ENCODE measurements around the gene KCNE4. TPM values are rescaled to one million over a fixed set of nuclear protein-coding genes. Genes with fewer than 3 reads are reported as not detected.
A peak's percentile ranks its signal among the peaks of the same experiment; 100 is the strongest.

The KCNE4 gene
- total RNA-seq, 1 donor from 2014 or later = 0.27 TPM

DNA sequence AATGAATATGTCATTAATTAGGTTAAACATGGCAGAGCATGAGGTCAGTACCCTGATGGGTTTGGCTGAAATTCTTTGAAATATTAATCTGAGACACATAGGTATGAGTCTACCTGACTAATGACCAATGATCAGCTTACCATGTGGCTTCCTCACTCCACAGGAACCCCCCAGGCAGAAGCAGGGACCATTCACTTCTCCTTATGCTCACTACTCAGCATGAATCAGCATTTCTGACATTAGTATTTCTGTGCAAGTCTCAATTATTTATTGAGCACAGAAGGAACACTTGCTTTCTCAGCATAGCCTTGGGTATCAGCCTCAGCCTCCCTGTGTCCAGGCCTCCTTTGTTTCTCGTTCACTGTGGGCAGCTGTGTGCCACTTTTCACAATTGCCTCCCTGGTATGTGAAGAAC lies 9.3 kb upstream of the KCNE4 start:
- Histone ChIP-seq H3K27me3 (ENCODE audit: insufficient read depth, low read length) (no peaks in the 10 kb centered on the region), H4K20me1 (ENCODE audit: insufficient read depth, low read length) (no peaks in the 10 kb centered on the region), H3K9me3 (ENCODE audit: insufficient read depth, low read depth, low read length) (no peaks in the 10 kb centered on the region), H3K4me3 (ENCODE audit: insufficient read depth, low read depth, low read length) (no peak overlapping the region), H3K9ac (ENCODE audit: low read length) (peak overlapping the region; percentile 9), H3K27ac (ENCODE audit: low read depth, low read length) (peak overlapping the region; percentile 65), H3K79me2 (ENCODE audit: insufficient read depth, low read length) (no peaks in the 10 kb centered on the region), H3K36me3 (ENCODE audit: insufficient read depth, low read length) (no peaks in the 10 kb centered on the region), H3K4me2 (ENCODE audit: low read length) (peak overlapping the region; percentile 10), H3K4me1 (ENCODE audit: insufficient read depth, low read length) (peaks cover 28% of the 10 kb centered on the region), H2AFZ (ENCODE audit: low read depth, low read length) (peak overlapping the region; percentile 8)
- H3K27ac Mint-ChIP-seq (ENCODE audit: unreplicated experiment) = peak overlapping the region; percentile 96
- H3K36me3 Mint-ChIP-seq (ENCODE audit: low read depth, unreplicated experiment) = peaks cover 2% of the 10 kb centered on the region
- H3K4me1 Mint-ChIP-seq (ENCODE audit: low read depth, unreplicated experiment) = peaks cover 53% of the 10 kb centered on the region
- FAIRE-seq = no peak
- no peak overlapping the region for H3K4me3 Mint-ChIP-seq (ENCODE audit: unreplicated experiment)
- peaks cover 2% of the 10 kb centered on the region for H3K9me3 Mint-ChIP-seq (ENCODE audit: unreplicated experiment)
- no peaks in the 10 kb centered on the region for H3K27me3 Mint-ChIP-seq (ENCODE audit: low read depth, unreplicated experiment)
- no peak for TF ChIP-seq EZH2 (IDR thresholded peaks at IDR 0.05; ENCODE audit: insufficient read depth, low read length)
- no peak for TF ChIP-seq CTCF (IDR thresholded peaks at IDR 0.05; ENCODE audit: insufficient read depth, low read depth, low read length)
- DNase-seq (ENCODE audit: low read depth) = peak; percentile 49

GRCh38 chr2:223043164-223043941 lies 8.6 kb upstream of the KCNE4 start:
- H3K27ac ChIP-seq (ENCODE audit: low read depth, low read length) = peak overlapping the region; percentile 65
- H3K4me3 Mint-ChIP-seq (ENCODE audit: unreplicated experiment) = no peak overlapping the region
- H3K36me3 ChIP-seq (ENCODE audit: insufficient read depth, low read length) = no peaks in the 10 kb centered on the region
- H3K9ac ChIP-seq (ENCODE audit: low read length) = peak overlapping the region; percentile 9
- H3K27me3 ChIP-seq (ENCODE audit: insufficient read depth, low read length) = no peaks in the 10 kb centered on the region
- peaks cover 32% of the 10 kb centered on the region for H3K4me1 ChIP-seq (ENCODE audit: insufficient read depth, low read length)
- peaks cover 2% of the 10 kb centered on the region for H3K36me3 Mint-ChIP-seq (ENCODE audit: low read depth, unreplicated experiment)
- peaks cover 59% of the 10 kb centered on the region for H3K4me1 Mint-ChIP-seq (ENCODE audit: low read depth, unreplicated experiment)
- DNase-seq (ENCODE audit: low read depth) (no peak), FAIRE-seq (no peak)
- H3K4me2 ChIP-seq (ENCODE audit: low read length) = peak overlapping the region; percentile 10
- no peaks in the 10 kb centered on the region for H3K27me3 Mint-ChIP-seq (ENCODE audit: low read depth, unreplicated experiment)
- H3K79me2 ChIP-seq (ENCODE audit: insufficient read depth, low read length) = no peaks in the 10 kb centered on the region
- TF ChIP-seq EZH2 (IDR thresholded peaks at IDR 0.05; ENCODE audit: insufficient read depth, low read length) = no peak
- no peak for TF ChIP-seq CTCF (IDR thresholded peaks at IDR 0.05; ENCODE audit: insufficient read depth, low read depth, low read length)
- no peaks in the 10 kb centered on the region for H4K20me1 ChIP-seq (ENCODE audit: insufficient read depth, low read length)
- H3K9me3 ChIP-seq (ENCODE audit: insufficient read depth, low read depth, low read length) = no peaks in the 10 kb centered on the region
- H3K27ac Mint-ChIP-seq (ENCODE audit: unreplicated experiment) = peak overlapping the region; percentile 96
- H3K9me3 Mint-ChIP-seq (ENCODE audit: unreplicated experiment) = peaks cover 2% of the 10 kb centered on the region
- peak overlapping the region; percentile 8 for H2AFZ ChIP-seq (ENCODE audit: low read depth, low read length)
- H3K4me3 ChIP-seq (ENCODE audit: insufficient read depth, low read depth, low read length) = no peak overlapping the region
